ENCODE measurements around the gene GALP.
A peak's percentile ranks its signal among the peaks of the same experiment; 100 is the strongest.
"Not testable (repeated sequence)": the region's sequence is repeated elsewhere in the genome, so short reads cannot be mapped to it uniquely, and the experiment has no call there.

GALP gene

GRCh38 chr19:56191115-56191514 lies 15.3 kb downstream of the GALP start:
- no peak for DNase-seq (ENCODE audit: low read depth, low spot score)

GRCh38 chr19:56191711-56192110 lies 15.9 kb downstream of the GALP start:
- DNase-seq (ENCODE audit: low read depth, low spot score): no peak

DNA sequence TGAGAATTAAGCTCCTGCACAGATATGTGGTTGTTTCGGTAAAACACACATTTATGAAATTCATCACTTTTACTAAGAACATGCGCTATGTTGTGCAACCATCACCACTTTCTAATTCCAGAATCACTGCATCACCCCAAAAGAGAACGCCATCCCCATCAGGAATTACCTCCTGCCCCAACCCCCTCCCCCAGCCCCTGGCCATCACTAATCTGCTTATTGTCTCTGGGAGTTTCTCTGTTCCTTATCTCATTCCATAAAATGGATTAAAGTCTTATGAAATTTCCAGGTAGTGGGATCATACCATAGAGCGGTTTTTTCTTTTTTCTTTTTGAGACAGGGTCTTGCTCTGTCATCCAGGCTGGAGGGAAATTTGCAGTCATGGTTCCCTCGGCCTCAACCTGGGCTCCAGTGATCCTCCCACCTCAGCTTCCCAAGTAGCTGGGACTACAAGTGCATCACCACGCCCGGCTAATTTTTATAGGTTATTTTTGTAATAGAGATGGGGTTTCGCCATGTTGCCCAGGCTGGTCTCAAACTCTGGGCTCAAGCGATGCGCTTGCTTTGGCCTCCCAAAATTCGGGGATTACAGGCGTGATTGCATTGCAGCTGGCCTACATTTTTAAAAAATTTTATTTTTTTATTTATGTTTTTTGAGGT lies 18.3 kb downstream of the GALP start:
- DNase-seq (ENCODE audit: low read depth, low spot score): no peak

GRCh38 chr19:56197646-56198045 lies 21.8 kb downstream of the GALP start, which contains the start of gene ZSCAN5B:
Gene ZSCAN5B (minus strand): TSS chr19:56197783. CDS start chr19:56193052, 4,731 bp downstream.
- DNase-seq (ENCODE audit: low read depth, low spot score): not testable (repeated sequence)

GRCh38 chr19:56199687-56200086 lies 23.9 kb downstream of the GALP start:
- DNase-seq (ENCODE audit: low read depth, low spot score): no peak

DNA sequence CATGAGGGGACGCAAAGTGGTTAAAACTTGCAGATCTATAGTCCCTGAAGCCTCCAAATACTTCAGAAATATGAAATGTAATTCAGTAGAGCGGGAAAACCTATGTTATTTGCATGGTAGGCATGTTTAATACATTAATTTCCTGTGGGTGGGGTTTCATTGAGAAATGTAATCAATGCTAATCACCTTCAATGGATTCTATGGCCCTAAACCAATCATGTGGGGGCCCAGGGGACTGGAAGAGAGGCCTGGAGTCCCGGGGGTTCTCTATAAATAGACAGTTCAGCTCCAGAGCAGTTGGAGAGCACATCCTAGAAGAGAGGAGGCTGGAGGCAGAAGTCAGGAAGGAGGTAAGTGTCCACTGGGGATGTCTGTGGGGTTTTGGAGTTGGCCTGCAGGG lies 26.2 kb downstream of the GALP start, which contains the start of gene ZSCAN5C:
ZSCAN5C (plus strand) TSS at position 301 of the 400 bp plus-strand sequence. CDS start 3,641 bp downstream, outside the sequence.
- no peak for DNase-seq (ENCODE audit: low read depth, low spot score)

DNA sequence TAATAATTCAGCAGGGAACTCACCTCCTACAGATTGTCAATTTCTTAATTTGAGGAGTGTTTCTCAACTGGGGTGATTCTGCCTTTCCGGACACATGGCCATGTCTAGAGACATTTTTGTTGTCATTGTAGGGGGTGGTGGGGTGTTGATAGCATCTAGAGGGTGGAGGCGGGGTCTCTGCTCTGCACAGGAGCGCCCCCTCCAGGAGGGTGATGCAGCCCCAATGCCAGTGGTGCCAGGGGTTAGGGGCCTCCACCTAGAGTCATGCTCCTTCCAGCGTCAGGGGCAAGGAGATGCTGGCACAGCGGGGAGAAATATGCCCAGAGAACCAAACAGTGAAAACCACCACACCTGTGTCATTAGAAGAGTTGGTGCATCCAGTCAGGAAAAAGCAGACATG lies 31.8 kb downstream of the GALP start:
- not testable (repeated sequence) for DNase-seq (ENCODE audit: low read depth, low spot score)

- DNase-seq (ENCODE audit: low read depth, low spot score): no peak
Measured at GRCh38 chr19:56209091-56209490, 33.3 kb downstream of the GALP start.

DNA sequence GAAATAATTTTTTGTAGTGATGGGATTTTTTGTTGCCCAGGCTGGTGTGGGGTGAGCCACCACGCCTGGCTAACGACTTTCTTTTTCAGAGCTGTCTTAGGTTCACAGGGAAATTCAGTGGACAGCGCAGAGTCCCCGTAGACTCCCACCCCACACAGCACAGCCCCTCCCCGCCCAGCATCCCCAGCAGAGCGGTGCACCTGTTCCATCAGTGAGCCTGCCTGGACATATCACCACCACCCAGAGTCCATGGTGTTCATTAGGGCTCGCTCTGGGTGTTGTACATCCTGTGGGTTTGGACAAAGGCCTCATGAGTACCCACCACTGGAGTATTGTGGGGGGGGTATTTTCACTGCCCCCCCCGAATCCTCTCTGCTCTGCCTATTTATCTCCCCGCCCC lies 34.2 kb downstream of the GALP start:
- DNase-seq (ENCODE audit: low read depth, low spot score): not testable (repeated sequence)

GRCh38 chr19:56211718-56212117 lies 35.9 kb downstream of the GALP start:
- no peak for DNase-seq (ENCODE audit: low read depth, low spot score)

DNA sequence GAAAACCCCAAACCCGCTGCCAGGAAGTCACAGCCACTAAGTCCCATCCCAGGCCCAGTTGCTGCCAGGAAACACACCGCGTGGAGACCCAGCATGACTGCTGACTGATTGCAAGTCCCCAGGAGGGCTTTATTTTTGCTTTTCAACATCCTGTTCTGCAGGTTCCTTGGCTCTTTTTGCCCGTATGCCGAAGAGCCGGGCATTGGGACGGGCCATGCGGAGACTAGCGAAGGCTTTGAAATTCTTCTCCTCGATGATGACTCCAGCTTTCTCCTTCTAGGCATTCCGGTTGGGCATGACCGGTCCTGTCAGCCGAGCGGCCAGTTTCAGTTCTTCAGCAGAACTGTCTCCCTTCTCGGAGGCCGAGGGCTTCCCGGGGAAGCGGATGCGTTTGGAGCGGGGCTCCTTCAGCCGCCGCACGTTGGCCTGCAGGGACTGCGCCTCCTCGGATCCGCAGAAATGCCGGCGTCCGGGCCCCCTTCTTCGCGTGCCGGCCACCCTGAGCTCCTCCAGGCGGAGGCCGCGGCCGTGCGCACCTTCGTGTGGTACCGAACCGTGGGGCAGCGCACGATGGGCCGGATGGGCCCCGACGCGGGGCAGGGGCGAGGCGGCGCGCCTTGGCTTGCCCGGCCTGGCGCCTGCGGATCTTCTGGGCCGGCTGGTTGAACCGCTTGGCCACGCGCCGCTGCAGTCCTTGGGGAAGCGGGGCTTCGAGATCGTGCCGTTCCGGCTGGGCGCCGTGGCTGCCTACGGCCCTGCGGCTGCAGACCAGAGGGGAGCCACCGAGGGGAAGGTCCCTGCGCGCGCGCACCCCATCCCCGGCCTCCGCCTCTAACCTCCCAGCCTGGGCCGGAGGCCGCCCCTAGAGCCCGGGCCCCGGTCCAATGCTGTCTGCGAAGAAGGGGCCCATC lies 41.5 kb downstream of the GALP start:
- DNase-seq (ENCODE audit: low read depth, low spot score): peak; percentile 81

- DNase-seq (ENCODE audit: low read depth, low spot score): no peak
Measured at GRCh38 chr19:56218961-56219360, 43.2 kb downstream of the GALP start.

- peak; percentile 45 for DNase-seq (ENCODE audit: low read depth, low spot score)
Measured at GRCh38 chr19:56221442-56221841, 45.6 kb downstream of the GALP start.

DNA sequence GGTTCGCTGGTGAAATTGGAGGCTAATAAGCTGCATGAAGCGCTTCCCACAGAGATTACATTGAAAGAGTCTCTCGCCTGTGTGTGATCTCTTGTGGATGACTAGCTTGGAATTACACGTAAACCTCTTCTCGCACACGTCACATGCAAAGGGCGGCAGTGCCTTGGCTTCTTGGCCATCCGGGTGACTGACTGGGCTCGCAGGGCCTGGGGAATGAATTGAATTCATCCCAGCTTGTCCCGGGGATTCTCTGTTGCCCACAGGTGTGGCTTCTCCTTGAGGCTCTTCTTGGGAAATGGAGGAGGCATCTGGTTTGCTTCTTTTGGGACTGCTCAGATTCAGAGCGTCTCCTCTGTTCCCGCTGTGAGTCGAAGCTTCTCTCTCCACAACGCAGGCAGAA lies 46.0 kb downstream of the GALP start:
- no peak for DNase-seq (ENCODE audit: low read depth, low spot score)

DNA sequence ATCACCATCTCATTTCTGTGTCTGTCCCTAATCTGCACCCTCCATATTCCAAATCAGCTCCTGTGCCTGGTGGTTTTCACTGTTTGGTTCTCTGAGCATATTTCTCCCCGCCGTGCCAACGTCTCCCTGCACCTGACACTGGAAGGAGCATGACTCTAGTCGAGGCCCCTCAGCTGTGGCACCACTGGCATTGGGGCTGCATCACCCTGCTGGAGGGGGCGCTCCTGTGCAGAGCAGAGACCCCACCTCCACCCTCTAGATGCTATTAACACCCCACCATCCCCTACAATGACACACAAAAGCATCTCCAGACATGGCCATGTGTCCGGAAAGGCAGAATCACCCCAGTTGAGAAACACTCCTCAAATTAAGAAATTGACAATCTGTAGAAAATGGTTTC lies 47.1 kb downstream of the GALP start:
- DNase-seq (ENCODE audit: low read depth, low spot score): no peak

- no peak for DNase-seq (ENCODE audit: low read depth, low spot score)
Measured at GRCh38 chr19:56223481-56223880, 47.7 kb downstream of the GALP start.

Data from ELF-1 (cell line).